ENCODE measurements around the gene PSMC3IP. TPM values are rescaled to one million over a fixed set of nuclear protein-coding genes. Genes with fewer than 3 reads are reported as not detected.

PSMC3IP gene
- total and polyA plus RNA-seq, 2 of the 4 experiments (the other 2 are of a cell fraction): 5.6 to 9.8 TPM

DNA sequence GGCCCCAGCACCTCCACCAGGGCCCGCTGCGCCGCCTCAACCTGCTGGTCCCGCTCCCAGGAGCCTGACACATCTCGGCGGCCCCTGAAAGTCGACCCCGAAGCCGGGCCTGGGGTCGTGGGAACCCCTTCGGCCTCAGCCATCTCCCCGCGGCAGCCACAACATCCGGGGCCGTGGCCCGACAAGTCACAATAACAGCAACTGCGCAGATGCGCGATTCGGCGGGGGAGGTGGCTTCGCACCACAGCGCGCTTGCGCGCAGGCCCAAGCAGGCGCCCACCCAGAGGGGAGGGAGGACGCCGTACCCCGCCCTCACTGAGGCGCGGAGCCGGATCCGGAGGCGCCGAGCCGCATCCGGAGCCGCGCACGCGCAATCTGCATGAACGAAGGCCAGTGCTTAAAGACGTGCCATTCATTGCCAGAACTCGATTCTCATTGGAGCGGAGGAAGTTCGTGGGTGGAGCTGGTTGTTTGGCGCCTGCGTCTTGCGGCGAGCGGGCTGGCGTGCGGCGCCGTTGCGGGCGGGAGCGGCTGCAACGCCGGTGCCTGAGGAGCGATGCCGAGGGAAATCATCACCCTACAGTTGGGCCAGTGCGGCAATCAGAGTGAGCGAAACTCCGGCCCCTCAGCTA lies 31.8 kb upstream of the PSMC3IP start, which contains the start of the genes RETREG3 and TUBG1:
Gene RETREG3, minus strand, starts transcription at position 193 of the 632 bp plus-strand sequence. Its CDS starts 50 bp downstream, at position 143.
Gene TUBG1, plus strand, starts transcription at position 502 of the 632 bp plus-strand sequence. Its CDS starts 55 bp downstream, at position 557.
- H3K27me3 ChIP-seq (ENCODE audit: control insufficient read depth, insufficient read depth, low read length): no peaks in the 10 kb centered on the region
- H3K18ac ChIP-seq (ENCODE audit: low read depth, low read length): peak within 1 kb of the TSS; percentile 20; the same call in 1 of the 2 replicates
- peaks cover 19% of the 10 kb centered on the region for H3K36me3 ChIP-seq (ENCODE audit: control insufficient read depth, insufficient read depth, low read length)
- TF ChIP-seq NFE2L2 (IDR thresholded peaks at IDR 0.05; ENCODE audit: low read depth, low read length) (no peak), MXI1 (IDR thresholded peaks at IDR 0.05; ENCODE audit: borderline replicate concordance, low read depth, low read length) (peak; percentile 50; the same call in 1 of the 2 replicates), CEBPB (IDR thresholded peaks at IDR 0.05; ENCODE audit: low read depth, low read length) (peak; percentile 25; the same call in 1 of the 2 replicates), MAZ (IDR thresholded peaks at IDR 0.05; ENCODE audit: borderline replicate concordance, low read depth, low read length) (peak; percentile 97), RAD21 (IDR thresholded peaks at IDR 0.05; ENCODE audit: low read length) (peak; percentile 52), RFX5 (IDR thresholded peaks at IDR 0.05; ENCODE audit: low read depth, low read length) (no peak), RCOR1 (IDR thresholded peaks at IDR 0.05; ENCODE audit: insufficient replicate concordance, low read length) (no peak), FOS (IDR thresholded peaks at IDR 0.05; ENCODE audit: low read depth, low read length) (no peak), CHD1 (IDR thresholded peaks at IDR 0.05; ENCODE audit: low read depth, low read length) (no peak), SMC3 (IDR thresholded peaks at IDR 0.05; ENCODE audit: low read depth, low read length) (peak; percentile 52), POLR2A (IDR thresholded peaks at IDR 0.05; ENCODE audit: low read depth, low read length) (peak; percentile 78), BHLHE40 (IDR thresholded peaks at IDR 0.05; ENCODE audit: low read depth, low read length) (no peak)
- TF ChIP-seq, protein P1, sequence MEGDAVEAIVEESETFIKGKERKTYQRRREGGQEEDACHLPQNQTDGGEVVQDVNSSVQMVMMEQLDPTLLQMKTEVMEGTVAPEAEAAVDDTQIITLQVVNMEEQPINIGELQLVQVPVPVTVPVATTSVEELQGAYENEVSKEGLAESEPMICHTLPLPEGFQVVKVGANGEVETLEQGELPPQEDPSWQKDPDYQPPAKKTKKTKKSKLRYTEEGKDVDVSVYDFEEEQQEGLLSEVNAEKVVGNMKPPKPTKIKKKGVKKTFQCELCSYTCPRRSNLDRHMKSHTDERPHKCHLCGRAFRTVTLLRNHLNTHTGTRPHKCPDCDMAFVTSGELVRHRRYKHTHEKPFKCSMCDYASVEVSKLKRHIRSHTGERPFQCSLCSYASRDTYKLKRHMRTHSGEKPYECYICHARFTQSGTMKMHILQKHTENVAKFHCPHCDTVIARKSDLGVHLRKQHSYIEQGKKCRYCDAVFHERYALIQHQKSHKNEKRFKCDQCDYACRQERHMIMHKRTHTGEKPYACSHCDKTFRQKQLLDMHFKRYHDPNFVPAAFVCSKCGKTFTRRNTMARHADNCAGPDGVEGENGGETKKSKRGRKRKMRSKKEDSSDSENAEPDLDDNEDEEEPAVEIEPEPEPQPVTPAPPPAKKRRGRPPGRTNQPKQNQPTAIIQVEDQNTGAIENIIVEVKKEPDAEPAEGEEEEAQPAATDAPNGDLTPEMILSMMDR (conservative IDR thresholded peaks at IDR 0.05; ENCODE audit: low read depth, low read length): peak; percentile 54
- peak within 1 kb of the TSS; percentile 7; the same call in 1 of the 2 replicates for H4K5ac ChIP-seq (ENCODE audit: low read depth, low read length)
- no peak within 1 kb of the TSS for H2BK120ac ChIP-seq (ENCODE audit: low read depth, low read length)
- ATAC-seq (ENCODE audit: low read depth) (peak; percentile 93), DNase-seq (peak; percentile 99)
- peak within 1 kb of the TSS; percentile 83 for H3K27ac ChIP-seq (ENCODE audit: insufficient read depth, low read length)
- H3K4me1 ChIP-seq (ENCODE audit: control insufficient read depth, insufficient read depth, low read length): peaks cover 3% of the 10 kb centered on the region
- H3K14ac ChIP-seq (replicated peaks; ENCODE audit: low read depth, low read length): peak within 1 kb of the TSS; percentile 98
- POLR2A ChIA-PET (ENCODE audit: unreplicated experiment): interaction anchor here (1.0 kb wide), 3 partner anchors 9 to 751 kb away, joined by 3 to 4 read pairs (median 3); no protein-coding TSS in a partner anchor
- no peaks in the 10 kb centered on the region for H3K9me3 ChIP-seq (ENCODE audit: control insufficient read depth, insufficient read depth, low read length)
- peak within 1 kb of the TSS; percentile 85 for H2AK5ac ChIP-seq (ENCODE audit: low read depth, low read length)
- peak within 1 kb of the TSS; percentile 96 for H3K4me2 ChIP-seq (ENCODE audit: low read depth, low read length)
- peak within 1 kb of the TSS; percentile 98 for H3K23ac ChIP-seq (ENCODE audit: low read depth, low read length)
- peaks cover 15 to 61% of the 10 kb centered on the region in 2 experiments for H3K79me1 ChIP-seq (ENCODE audit: low read depth in 1 of 2, low read length in 2 of 2)
- peak within 1 kb of the TSS; percentile 68; the same call in 1 of the 3 replicates for H2BK15ac ChIP-seq (ENCODE audit: low read depth, low read length)
- peak within 1 kb of the TSS; percentile 55 for H3K56ac ChIP-seq (ENCODE audit: extremely low read depth, insufficient read depth, low read length)
- peak within 1 kb of the TSS; percentile 57 to 68; a peak in 3 of 4 replicates for H4K8ac ChIP-seq (ENCODE audit: low read depth in 2 of 2, low read length in 2 of 2)
- peak within 1 kb of the TSS; percentile 99 for H2AK9ac ChIP-seq (replicated peaks; ENCODE audit: low read depth, low read length, poor library complexity)
- H4K20me1 ChIP-seq (ENCODE audit: insufficient read depth, low read length): peaks cover 42% of the 10 kb centered on the region
- intact Hi-C loops (cut with micrococcal nuclease): loop anchor here (2.0 to 5.0 kb wide), 3 partner anchors 32 to 70 kb away; partner anchors contain the start of genes PSMC3IP and TUBG2
- no peak within 1 kb of the TSS for H2BK20ac ChIP-seq (ENCODE audit: low read depth, low read length)
- dilution Hi-C loops (cut with HindIII; ENCODE audit: low sequenced_read_pairs, unreplicated experiment): no loop called here
- H4K91ac ChIP-seq (ENCODE audit: insufficient read depth, low read depth, low read length): peak within 1 kb of the TSS; percentile 67
- peak within 1 kb of the TSS; percentile 75 for H2BK5ac ChIP-seq (ENCODE audit: low read depth, low read length, poor library complexity, severe bottlenecking)
- 0% methylated on average over 27 of the region's 66 CpGs; no CpG with 5 or more reads in 1 of the 2 experiments for WGBS, 2 experiments (ENCODE audit: extremely low coverage in 2 of 2, insufficient read length in 1 of 2)
- H2AFZ ChIP-seq (replicated peaks; ENCODE audit: low read length, poor library complexity): peak within 1 kb of the TSS; percentile 99
- in situ Hi-C loops (cut with MboI; ENCODE audit: low sequenced_read_pairs): no loop called here
- H3K4me3 ChIP-seq (ENCODE audit: insufficient read depth, low read depth, low read length): peak within 1 kb of the TSS; percentile 75
- peak within 1 kb of the TSS; percentile 94 for H3K4ac ChIP-seq (ENCODE audit: low read depth, low read length)
- CTCF ChIA-PET: interaction anchor here (0.6 to 1.4 kb wide), 3 partner anchors 9 to 64 kb away, joined by 3 to 4 read pairs (median 3); no protein-coding TSS in a partner anchor
- no TSS peak for BruUV-seq (replicated peaks)
- H3K9me1 ChIP-seq (ENCODE audit: insufficient read depth, low read length): peaks cover 5% of the 10 kb centered on the region
- peak within 1 kb of the TSS; percentile 88 for H3K9ac ChIP-seq (ENCODE audit: low read depth, low read length)
